Keratinocyte (primary cell): ENCODE data around the gene TMEM52.

Source experiments
- EZH2 ChIP-seq: IDR thresholded peaks from one replicate; pipeline ENCODE4 v1.6.1; 2012; ENCODE audit warnings: inconsistent platforms, mild to moderate bottlenecking, low read length, moderate library complexity
- TF ChIP-seq, protein P1 (sequence below), 3 experiments: IDR thresholded peaks in 1 of 3; conservative IDR thresholded peaks in 1 of 3; optimal IDR thresholded peaks in 1 of 3; 2 replicates in 2 of 3; 3 replicates in 1 of 3; pipeline versions ENCODE3 to v1.5.1; 2011; ENCODE audit warnings: low read length in 3 of 3, mild to moderate bottlenecking in 3 of 3, moderate library complexity in 2 of 3, control low read depth in 1 of 3, inconsistent platforms in 1 of 3; ENCODE audit not compliant: insufficient read depth in 2 of 3; ENCODE audit errors: extremely low read depth in 1 of 3

DNA sequence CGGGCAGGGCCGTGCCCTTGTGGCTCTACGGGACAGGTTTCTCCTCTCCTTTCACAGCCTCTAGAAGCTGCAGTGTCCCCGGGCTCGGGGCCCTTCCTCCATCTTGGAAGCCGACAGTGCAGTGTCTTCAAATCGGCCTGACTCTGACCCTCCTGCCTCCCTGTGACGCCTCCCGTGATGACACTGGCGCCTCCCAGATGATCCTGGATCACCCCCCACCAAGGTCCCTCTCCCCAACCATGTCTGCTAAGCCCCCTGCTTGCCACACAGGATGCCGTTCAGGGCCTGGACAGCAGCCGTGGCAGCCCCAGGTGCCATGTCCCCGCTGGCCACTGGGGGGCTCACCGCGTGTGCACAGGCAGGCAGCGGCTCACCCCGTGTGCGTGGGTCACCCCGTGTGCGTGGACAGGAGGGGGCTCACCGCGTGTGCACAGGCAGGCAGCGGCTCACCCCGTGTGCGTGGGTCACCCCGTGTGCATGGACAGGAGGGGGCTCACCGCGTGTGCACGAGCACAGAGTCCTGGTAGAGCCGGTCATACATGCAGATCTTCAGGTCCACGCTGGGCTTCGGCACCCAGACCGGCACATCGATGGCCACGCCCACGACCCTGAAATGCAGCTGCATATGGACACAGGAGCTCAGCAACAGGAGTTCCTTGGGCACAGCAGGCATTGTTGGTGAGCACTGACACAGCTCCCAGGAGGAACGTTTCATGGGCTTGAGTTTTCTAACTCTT lies 24.9 kb upstream of the TMEM52 start:
- TF ChIP-seq, protein P1, sequence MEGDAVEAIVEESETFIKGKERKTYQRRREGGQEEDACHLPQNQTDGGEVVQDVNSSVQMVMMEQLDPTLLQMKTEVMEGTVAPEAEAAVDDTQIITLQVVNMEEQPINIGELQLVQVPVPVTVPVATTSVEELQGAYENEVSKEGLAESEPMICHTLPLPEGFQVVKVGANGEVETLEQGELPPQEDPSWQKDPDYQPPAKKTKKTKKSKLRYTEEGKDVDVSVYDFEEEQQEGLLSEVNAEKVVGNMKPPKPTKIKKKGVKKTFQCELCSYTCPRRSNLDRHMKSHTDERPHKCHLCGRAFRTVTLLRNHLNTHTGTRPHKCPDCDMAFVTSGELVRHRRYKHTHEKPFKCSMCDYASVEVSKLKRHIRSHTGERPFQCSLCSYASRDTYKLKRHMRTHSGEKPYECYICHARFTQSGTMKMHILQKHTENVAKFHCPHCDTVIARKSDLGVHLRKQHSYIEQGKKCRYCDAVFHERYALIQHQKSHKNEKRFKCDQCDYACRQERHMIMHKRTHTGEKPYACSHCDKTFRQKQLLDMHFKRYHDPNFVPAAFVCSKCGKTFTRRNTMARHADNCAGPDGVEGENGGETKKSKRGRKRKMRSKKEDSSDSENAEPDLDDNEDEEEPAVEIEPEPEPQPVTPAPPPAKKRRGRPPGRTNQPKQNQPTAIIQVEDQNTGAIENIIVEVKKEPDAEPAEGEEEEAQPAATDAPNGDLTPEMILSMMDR (optimal IDR thresholded peaks at IDR 0.05 in 1 of 3, IDR thresholded peaks at IDR 0.05 in 1 of 3, conservative IDR thresholded peaks at IDR 0.05 in 1 of 3; ENCODE audit: extremely low read depth in 1 of 3, insufficient read depth in 2 of 3, low read length in 3 of 3): peak; percentile 72 to 88 (median 72)
- TF ChIP-seq EZH2: no peak
